GM13976 (cell line): Measurements from ENCODE around the gene INF2.

ENCODE experiments used
- DNase-seq: peaks from one replicate; pipeline ENCODE4 v3.0.0; 2012; ENCODE audit warnings: low spot score
- in situ Hi-C: fragments of 300-500 bp; cut with MboI; formaldehyde crosslinking; loops from one replicate; pipeline ENCODE4 v1.12.0; 2022; ENCODE audit warnings: low sequenced_read_pairs, mixed read lengths, inconsistent platforms; ENCODE audit not compliant: unreplicated experiment
- TF ChIP-seq, protein P1 (sequence below): IDR thresholded peaks from 2 replicates; pipeline ENCODE4 v1.5.1; 2012; ENCODE audit warnings: borderline replicate concordance, mild to moderate bottlenecking; ENCODE audit not compliant: insufficient read depth; ENCODE audit errors: extremely low read depth, missing control alignments, control extremely low read depth

INF2 gene

DNA sequence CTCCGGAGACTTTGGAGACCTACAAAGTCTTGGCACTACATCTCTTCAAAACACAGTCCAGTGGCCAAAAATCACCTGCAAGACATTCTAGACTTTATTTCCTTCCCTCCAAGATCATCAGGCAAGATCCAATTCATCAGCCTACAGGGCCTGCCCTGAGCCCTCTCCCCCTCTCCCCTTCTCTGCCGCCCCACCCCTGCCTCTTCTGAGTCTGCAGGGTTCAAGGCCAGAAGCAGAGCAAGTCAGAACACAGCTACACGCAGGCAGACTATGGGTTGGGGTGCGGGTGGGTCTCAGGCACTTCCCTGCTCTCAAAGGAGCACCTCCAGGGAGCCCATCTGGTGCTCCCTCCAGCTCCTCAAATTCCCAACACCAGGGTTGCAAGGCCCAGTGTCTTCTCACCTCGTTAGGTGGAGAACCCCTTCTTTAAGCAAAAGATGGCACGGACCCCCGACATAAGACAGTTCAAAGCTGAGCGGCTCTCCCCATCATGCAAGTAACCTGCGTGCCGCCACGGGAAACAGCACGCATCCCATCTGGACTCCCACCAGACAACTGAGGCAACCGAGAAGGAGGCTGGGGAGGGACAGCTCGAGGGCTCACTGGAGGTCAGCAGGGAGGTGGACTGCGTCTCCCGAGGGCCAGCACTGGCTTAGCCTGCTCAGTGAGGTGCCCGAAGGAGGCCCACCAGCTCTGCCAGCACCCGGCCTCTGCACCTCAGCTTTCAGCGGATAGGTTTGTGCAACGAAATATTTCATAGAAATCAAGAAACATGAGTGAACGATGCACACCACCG is 5.6 kb upstream of the INF2 start:
- TF ChIP-seq, protein P1, sequence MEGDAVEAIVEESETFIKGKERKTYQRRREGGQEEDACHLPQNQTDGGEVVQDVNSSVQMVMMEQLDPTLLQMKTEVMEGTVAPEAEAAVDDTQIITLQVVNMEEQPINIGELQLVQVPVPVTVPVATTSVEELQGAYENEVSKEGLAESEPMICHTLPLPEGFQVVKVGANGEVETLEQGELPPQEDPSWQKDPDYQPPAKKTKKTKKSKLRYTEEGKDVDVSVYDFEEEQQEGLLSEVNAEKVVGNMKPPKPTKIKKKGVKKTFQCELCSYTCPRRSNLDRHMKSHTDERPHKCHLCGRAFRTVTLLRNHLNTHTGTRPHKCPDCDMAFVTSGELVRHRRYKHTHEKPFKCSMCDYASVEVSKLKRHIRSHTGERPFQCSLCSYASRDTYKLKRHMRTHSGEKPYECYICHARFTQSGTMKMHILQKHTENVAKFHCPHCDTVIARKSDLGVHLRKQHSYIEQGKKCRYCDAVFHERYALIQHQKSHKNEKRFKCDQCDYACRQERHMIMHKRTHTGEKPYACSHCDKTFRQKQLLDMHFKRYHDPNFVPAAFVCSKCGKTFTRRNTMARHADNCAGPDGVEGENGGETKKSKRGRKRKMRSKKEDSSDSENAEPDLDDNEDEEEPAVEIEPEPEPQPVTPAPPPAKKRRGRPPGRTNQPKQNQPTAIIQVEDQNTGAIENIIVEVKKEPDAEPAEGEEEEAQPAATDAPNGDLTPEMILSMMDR = no peak
- DNase-seq = no peak
- in situ Hi-C loops = no loop called here

DNA sequence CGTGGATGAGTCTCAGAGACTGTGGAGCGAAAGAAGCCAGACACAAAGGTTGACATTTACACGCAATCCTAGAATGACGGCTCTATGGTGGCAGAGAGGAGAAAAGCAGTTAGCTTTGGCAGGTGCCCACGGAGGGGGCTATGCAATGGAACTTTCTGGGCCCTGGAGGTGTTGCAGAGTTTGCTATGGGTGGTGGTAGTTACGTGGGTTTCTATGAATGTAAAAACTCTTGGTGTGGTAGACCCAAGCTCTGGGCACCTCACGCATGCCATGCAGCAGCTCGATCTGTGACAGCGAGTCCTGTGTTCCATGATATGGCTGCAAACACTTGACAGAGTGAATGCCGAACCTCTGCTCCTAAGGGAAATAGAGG is 5.0 kb upstream of the INF2 start:
- DNase-seq = no peak
- TF ChIP-seq, protein P1 = no peak
- in situ Hi-C loops = no loop called here

DNA sequence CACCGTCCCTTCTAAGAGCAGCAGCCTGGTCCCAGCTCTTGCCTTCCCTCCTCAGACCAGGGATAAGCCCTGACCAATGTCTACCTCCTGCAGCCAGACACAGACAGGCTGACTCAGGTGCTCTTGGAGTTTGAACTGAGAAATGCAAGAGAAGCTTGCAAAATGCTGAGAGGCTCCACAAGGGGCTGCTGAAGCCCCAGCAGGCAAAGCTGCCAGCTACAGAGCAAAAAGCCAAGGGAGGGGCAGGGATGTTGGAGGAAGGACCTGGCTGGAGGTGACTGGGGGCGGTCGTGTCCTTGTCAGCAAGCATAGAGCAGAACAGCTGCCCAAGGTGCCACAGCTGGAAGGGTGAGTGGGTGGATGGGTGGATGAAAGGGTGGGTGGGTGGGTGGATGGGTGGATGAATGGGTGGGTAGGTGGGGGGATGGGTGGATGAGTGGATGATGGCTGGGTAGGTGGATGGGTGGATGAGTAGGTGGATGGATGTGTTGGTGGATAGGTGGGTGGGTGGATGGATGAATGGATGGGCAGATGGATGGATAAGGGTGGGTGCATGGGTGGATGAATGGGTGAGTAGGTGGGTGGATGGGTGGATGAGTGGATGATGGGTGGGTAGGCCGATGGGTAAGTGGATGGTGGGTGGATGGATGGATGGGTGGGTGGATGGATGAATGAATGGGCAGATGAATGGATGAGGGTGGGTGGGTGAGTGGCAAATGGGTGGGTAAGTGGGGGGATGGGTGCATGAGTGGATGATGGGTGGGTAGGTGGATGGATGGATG is 4.0 kb upstream of the INF2 start:
- no peak for DNase-seq
- in situ Hi-C loops = no loop called here
- TF ChIP-seq, protein P1 = no peak

DNA sequence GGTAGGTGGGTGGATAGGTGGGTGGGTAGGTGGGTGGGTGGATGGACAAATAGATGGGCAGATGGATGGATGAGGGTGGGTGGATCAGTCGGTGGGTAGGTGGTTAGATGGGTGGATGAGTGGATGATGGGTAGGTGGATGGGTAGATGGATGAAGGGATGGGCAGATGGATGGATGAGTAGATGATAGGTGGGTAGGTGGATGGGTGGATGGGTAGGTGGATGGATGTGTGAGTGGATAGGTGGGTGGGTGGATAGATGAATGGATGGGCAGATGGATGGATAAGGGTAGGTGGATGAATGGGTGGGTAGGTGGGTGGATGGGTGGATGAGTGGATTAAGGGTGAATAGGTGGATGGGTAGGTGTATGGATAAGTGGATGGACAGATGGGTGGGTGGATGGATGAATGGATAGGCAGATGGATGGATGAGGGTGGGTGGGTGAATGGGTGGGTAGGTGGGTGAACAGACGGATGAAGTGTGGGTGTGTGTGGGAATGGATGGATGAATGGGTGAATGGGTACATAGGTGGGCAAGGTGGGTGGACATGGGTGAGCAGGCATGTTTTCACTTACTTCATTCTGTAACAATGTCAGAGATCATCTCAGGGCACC is 3.3 kb upstream of the INF2 start:
- TF ChIP-seq, protein P1 = no peak
- in situ Hi-C loops = no loop called here
- no peak for DNase-seq

DNA sequence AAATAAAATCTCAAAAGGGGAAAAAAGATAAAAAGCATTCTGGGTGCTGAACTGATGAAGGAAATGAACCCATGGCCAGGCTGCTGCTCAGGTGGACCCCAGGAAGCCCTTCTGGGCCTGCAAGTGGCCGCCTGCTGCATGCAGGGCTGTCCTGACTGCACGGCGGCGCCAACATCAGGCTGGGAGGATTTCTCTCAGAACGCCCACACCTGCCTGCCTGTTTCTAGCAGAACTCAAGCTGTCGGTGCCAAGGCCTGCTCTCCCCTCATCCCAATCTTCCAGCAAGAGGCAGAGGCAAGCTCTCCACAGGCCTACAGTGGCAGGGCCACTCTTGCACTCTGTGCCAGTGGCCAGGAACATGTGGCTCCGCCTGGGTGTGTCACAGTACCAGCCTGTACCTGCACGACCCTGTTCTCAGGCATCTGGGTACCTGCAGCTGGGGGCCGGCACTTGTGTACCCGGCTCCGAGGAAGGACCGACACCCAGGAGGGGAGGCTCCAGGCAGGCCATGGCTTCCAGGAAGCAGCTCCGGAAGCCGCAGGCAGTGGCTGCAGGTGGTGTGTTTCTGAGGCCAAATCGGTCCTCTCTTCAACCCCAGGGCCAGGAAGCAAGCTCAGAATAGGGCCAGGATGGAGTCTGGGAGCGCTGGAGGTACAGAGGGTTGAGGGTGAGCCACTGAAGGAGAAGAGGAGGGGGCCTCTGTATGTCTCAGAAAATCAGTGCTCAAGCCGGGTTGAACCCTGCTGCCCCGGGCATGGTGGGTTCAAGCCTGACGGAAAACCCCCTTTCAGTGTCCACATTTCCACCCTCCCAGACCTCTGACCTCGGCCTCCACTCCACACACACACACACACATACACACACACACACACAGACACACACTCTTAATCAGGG is 2.5 kb upstream of the INF2 start:
- no peak for DNase-seq
- in situ Hi-C loops = no loop called here
- TF ChIP-seq, protein P1 = no peak

DNA sequence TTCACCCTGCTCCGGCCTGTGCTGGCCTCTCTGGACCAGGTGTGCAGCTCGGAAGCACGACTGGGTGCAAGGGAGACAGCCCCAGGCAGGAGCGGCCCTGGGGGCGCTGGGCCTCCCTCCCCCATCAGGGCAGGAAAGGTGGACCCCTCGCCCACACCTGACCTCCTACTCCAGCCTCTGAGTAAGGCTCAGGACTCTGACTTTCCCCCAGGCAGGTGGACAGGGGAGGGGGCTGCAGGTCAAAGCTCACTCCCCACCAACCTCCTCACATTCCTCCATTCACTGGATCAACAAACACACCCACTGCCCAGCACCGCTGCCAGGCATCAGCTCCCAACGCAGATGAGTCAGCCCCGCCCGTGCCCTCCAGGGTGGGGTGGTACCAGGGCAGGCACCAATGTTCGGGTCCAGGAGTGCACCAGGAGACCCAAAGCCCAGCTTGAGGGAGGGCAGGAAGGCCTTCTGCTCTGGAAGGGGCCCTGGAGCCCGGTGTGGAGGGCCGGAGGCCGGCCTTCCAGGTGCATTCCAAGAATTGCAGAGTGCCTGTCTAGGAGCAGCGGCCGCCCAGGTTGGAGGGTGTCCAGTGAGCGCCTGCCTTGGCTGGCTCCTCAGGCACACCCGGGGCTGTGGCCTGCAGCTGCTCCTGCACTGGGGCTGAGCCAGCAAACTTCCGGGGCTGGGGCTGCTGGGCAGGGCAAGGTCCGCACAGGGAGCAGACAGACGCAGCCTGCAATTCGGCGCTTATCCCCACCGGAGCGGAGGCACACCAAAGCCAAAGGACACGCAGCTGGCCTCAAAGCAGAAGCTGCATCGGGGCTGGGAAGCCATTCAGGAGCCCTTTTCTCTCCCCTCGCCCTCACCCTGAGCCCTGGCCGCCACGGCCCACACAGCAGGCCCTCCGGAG is 1.6 kb upstream of the INF2 start:
- in situ Hi-C loops = no loop called here
- no peak for DNase-seq
- TF ChIP-seq, protein P1 = no peak
